ENCODE results near the gene BNIP5.

BNIP5 gene

DNA sequence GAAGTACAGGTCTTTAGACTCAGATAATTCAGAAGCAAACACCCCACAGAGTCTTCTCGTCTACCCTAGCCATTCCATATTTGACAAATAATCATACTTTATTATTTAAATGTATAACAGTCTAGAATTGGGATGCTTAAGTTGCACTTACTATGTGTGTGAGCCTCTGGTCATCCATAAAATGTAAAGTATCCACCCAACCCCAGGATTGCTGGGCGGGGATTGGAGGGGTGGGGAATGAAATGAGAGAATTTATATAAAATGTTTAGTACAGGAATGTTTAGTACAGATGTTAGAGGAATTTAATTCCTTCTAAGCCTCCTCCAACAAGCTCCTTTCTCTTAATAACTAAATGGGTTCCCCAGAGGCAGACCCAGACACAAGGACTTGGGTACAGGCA lies 16.9 kb downstream of the BNIP5 start:
- ATAC-seq (ENCODE audit: low read depth) (no peak), DNase-seq (ENCODE audit: low spot score) (no peak)
- TF ChIP-seq CTCF (IDR thresholded peaks at IDR 0.05; ENCODE audit: poor library complexity, severe bottlenecking), result no peak
- H3K9me3 ChIP-seq (ENCODE audit: severe bottlenecking), result no peaks in the 10 kb centered on the region
- H3K27ac ChIP-seq (ENCODE audit: poor library complexity, severe bottlenecking), result no peak overlapping the region
- H3K4me3 ChIP-seq (ENCODE audit: severe bottlenecking), result no peak overlapping the region
- H3K4me1 ChIP-seq (ENCODE audit: insufficient read depth, poor library complexity, severe bottlenecking), result no peaks in the 10 kb centered on the region
- H3K27me3 ChIP-seq (ENCODE audit: insufficient read depth, poor library complexity, severe bottlenecking), result no peaks in the 10 kb centered on the region
- H3K36me3 ChIP-seq (ENCODE audit: low read depth), result no peaks in the 10 kb centered on the region

GRCh38 chr6:36319436-36319762 lies 17.3 kb downstream of the BNIP5 start:
- no peak for DNase-seq (ENCODE audit: low spot score)

GRCh38 chr6:36318690-36319435 lies 17.8 kb downstream of the BNIP5 start:
- no peak for TF ChIP-seq CTCF (IDR thresholded peaks at IDR 0.05; ENCODE audit: poor library complexity, severe bottlenecking)
- H3K9me3 ChIP-seq (ENCODE audit: severe bottlenecking), result no peaks in the 10 kb centered on the region
- no peak overlapping the region for H3K4me3 ChIP-seq (ENCODE audit: severe bottlenecking)
- no peaks in the 10 kb centered on the region for H3K36me3 ChIP-seq (ENCODE audit: low read depth)
- no peak overlapping the region for H3K27ac ChIP-seq (ENCODE audit: poor library complexity, severe bottlenecking)
- DNase-seq (ENCODE audit: low spot score), result no peak
- H3K4me1 ChIP-seq (ENCODE audit: insufficient read depth, poor library complexity, severe bottlenecking), result no peaks in the 10 kb centered on the region
- H3K27me3 ChIP-seq (ENCODE audit: insufficient read depth, poor library complexity, severe bottlenecking), result no peaks in the 10 kb centered on the region
- ATAC-seq (ENCODE audit: low read depth), result no peak

More at GRCh38 chr6:36319436-36319762, 17.3 kb downstream of the BNIP5 start:
- Histone ChIP-seq H3K4me1 (ENCODE audit: insufficient read depth, poor library complexity, severe bottlenecking) (no peaks in the 10 kb centered on the region), H3K4me3 (ENCODE audit: severe bottlenecking) (no peak overlapping the region), H3K27me3 (ENCODE audit: insufficient read depth, poor library complexity, severe bottlenecking) (no peaks in the 10 kb centered on the region), H3K36me3 (ENCODE audit: low read depth) (no peaks in the 10 kb centered on the region), H3K27ac (ENCODE audit: poor library complexity, severe bottlenecking) (no peak overlapping the region), H3K9me3 (ENCODE audit: severe bottlenecking) (no peaks in the 10 kb centered on the region)
- no peak for ATAC-seq (ENCODE audit: low read depth)
- TF ChIP-seq CTCF (IDR thresholded peaks at IDR 0.05; ENCODE audit: poor library complexity, severe bottlenecking), result no peak

GRCh38 chr6:36317623-36318022 lies 19.1 kb downstream of the BNIP5 start:
- Histone ChIP-seq H3K9me3 (ENCODE audit: severe bottlenecking) (no peaks in the 10 kb centered on the region), H3K27me3 (ENCODE audit: insufficient read depth, poor library complexity, severe bottlenecking) (no peaks in the 10 kb centered on the region), H3K4me3 (ENCODE audit: severe bottlenecking) (no peak overlapping the region), H3K27ac (ENCODE audit: poor library complexity, severe bottlenecking) (no peak overlapping the region), H3K36me3 (ENCODE audit: low read depth) (no peaks in the 10 kb centered on the region), H3K4me1 (ENCODE audit: insufficient read depth, poor library complexity, severe bottlenecking) (no peaks in the 10 kb centered on the region)
- ATAC-seq (ENCODE audit: low read depth) (no peak), DNase-seq (ENCODE audit: low spot score) (no peak)
- no peak for TF ChIP-seq CTCF (IDR thresholded peaks at IDR 0.05; ENCODE audit: poor library complexity, severe bottlenecking)

- Histone ChIP-seq H3K9me3 (ENCODE audit: severe bottlenecking) (no peaks in the 10 kb centered on the region), H3K36me3 (ENCODE audit: low read depth) (no peaks in the 10 kb centered on the region), H3K4me3 (ENCODE audit: severe bottlenecking) (no peak overlapping the region), H3K4me1 (ENCODE audit: insufficient read depth, poor library complexity, severe bottlenecking) (no peaks in the 10 kb centered on the region), H3K27ac (ENCODE audit: poor library complexity, severe bottlenecking) (no peak overlapping the region), H3K27me3 (ENCODE audit: insufficient read depth, poor library complexity, severe bottlenecking) (no peaks in the 10 kb centered on the region)
- ATAC-seq (ENCODE audit: low read depth), result no peak
- no peak for DNase-seq (ENCODE audit: low spot score)
- TF ChIP-seq CTCF (IDR thresholded peaks at IDR 0.05; ENCODE audit: poor library complexity, severe bottlenecking), result no peak
Observed at GRCh38 chr6:36315921-36316320, 20.8 kb downstream of the BNIP5 start.

All from RWPE2 (cell line).